Measurements from ENCODE around the gene NUDT1. TPM values are rescaled to one million over a fixed set of nuclear protein-coding genes. Genes with fewer than 3 reads are reported as not detected.
A peak's percentile ranks its signal among the peaks of the same experiment; 100 is the strongest.

Gene NUDT1
- 10 to 100 TPM; 17.9 to 27.1 (median 19.5) TPM for polyA plus RNA-seq (ENCODE audit: insufficient read depth in 1 of 5, insufficient read length in 5 of 5, low replicate concordance in 1 of 5)
- long read RNA-seq, donor 1, transcript NUDT1-206 (3 exons, 714 nt): major isoform, 8 of 13 reads
- long read RNA-seq, donor 1, partial matches to known transcripts: 0 of 13 reads
- long read RNA-seq, donor 1, other reads (novel, unspliced or antisense): 0 of 13 reads
- long read RNA-seq, donor 2, transcript NUDT1-206 (3 exons, 714 nt): major isoform, 9 of 14 reads
- long read RNA-seq, donor 2, partial matches to known transcripts: 0 of 14 reads
- long read RNA-seq, donor 2, other reads (novel, unspliced or antisense): 0 of 14 reads
- long read RNA-seq, donor 3, transcript NUDT1-206 (3 exons, 714 nt): minor isoform, 6 of 14 reads
- long read RNA-seq, donor 3, transcript NUDT1-203 (4 exons, 662 nt): major isoform, 7 of 14 reads
- long read RNA-seq, donor 3, partial matches to known transcripts: 0 of 14 reads
- long read RNA-seq, donor 3, other reads (novel, unspliced or antisense): 0 of 14 reads
- long read RNA-seq, donor 4, transcript NUDT1-206 (3 exons, 714 nt): major isoform, 9 of 16 reads
- long read RNA-seq, donor 4, partial matches to known transcripts: 0 of 16 reads
- long read RNA-seq, donor 4, other reads (novel, unspliced or antisense): 0 of 16 reads
- long read RNA-seq, donor 5, transcript NUDT1-203 (4 exons, 662 nt): major isoform, 11 of 22 reads
- long read RNA-seq, donor 5, transcript NUDT1-206 (3 exons, 714 nt): minor isoform, 9 of 22 reads
- long read RNA-seq, donor 5, partial matches to known transcripts: 0 of 22 reads
- long read RNA-seq, donor 5, other reads (novel, unspliced or antisense): 0 of 22 reads
- long read RNA-seq, donor 6, transcript NUDT1-206 (3 exons, 714 nt): minor isoform, 8 of 23 reads
- long read RNA-seq, donor 6, transcript NUDT1-203 (4 exons, 662 nt): major isoform, 15 of 23 reads
- long read RNA-seq, donor 6, partial matches to known transcripts: 0 of 23 reads
- long read RNA-seq, donor 6, other reads (novel, unspliced or antisense): 0 of 23 reads
- long read RNA-seq, donor 7, transcript NUDT1-203 (4 exons, 662 nt): major isoform, 11 of 14 reads
- long read RNA-seq, donor 7, partial matches to known transcripts: 0 of 14 reads
- long read RNA-seq, donor 7, other reads (novel, unspliced or antisense): 0 of 14 reads
- long read RNA-seq, donor 8, partial matches to known transcripts: 0 of 3 reads
- long read RNA-seq, donor 8, other reads (novel, unspliced or antisense): 0 of 3 reads

DNA sequence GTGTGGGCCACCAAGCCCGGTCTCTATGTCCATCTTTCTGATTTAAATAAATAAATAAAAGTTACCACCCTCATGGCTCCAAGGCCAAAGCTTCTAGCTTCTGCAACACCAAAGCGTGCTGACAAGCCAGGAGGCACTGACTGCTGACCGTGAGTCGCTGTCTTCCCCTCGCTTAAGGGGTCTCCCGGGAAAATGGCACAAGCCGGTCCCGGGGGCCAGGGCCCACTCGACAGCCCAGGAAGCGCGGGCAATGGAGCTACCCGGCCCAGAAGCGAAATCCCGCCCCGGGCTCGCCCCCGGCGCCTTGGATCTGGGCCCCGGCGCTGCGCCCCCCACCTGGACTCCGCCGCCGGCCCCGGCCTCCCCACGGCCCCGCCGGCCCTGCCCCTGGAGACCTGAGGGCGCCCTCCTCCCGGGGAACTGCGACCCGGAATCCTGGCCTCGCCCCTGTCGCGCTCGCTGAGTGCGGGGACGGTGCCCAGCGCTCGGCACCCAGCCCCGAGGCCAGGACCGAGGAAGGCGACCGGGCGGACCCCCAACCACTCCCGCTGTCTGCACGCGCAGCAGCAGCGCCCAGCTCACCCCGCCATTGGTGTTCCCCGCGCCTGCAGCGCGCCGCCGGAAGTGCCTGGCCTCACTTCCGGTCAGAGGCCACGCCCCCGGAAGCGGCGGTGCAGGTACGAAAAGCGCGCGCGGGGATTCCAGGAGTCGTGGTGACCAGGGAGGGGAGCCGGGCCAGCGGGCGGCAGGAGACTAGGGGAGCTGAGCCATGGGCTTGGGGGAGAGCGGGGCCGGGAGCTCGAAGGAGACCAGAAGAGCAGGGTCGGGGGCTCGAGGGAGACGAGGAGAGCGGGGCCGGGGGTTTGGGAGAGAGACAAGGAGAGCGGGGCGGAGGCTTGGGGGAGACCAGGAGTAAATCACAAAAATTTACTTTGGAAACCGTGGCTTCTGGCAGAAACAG, at the start of gene NUDT1, which contains the start of gene MRM2:
Gene NUDT1, plus strand, starts transcription at position 647 of the 961 bp plus-strand sequence. CDS start 2,349 bp downstream, outside the sequence.
Gene MRM2, minus strand, starts transcription at position 626 of the 961 bp plus-strand sequence. Its CDS starts 36 bp downstream, at position 590.
- peak; percentile 71 to 75 for DNase-seq

DNA sequence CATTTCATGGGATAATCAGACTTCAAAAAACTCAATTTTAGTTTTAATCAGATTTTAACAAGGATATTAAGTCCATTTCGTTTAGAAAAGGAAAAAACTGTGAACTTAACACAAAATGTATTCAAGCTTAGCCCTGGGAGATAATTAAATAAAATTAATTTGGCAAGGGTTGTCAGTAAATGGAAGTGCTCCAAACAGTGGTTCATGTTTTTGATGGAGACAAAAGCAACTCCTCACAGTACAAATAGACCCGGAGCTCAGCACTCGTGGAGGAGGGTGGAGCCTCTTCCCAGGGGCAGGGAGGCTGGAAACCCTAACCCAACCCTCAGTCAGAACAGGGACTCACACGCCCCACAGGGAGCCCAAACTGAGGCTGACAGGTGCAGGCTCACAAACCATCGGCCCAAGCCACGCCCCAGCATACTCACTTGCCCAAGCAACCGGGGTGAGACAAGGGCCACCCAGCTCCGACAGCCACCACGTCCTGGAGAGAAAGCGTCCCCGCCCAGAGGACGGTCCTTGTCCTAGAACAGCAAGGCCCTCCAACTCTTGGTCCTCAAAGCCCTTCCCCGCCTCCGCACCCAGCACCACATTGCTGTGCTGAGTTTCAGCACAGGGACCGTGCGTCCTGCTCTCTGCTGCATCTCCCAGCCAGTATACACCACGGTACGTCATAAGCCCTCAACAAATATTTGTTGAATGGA, 49.0 kb upstream of the NUDT1 start:
- no peak for DNase-seq

DNA sequence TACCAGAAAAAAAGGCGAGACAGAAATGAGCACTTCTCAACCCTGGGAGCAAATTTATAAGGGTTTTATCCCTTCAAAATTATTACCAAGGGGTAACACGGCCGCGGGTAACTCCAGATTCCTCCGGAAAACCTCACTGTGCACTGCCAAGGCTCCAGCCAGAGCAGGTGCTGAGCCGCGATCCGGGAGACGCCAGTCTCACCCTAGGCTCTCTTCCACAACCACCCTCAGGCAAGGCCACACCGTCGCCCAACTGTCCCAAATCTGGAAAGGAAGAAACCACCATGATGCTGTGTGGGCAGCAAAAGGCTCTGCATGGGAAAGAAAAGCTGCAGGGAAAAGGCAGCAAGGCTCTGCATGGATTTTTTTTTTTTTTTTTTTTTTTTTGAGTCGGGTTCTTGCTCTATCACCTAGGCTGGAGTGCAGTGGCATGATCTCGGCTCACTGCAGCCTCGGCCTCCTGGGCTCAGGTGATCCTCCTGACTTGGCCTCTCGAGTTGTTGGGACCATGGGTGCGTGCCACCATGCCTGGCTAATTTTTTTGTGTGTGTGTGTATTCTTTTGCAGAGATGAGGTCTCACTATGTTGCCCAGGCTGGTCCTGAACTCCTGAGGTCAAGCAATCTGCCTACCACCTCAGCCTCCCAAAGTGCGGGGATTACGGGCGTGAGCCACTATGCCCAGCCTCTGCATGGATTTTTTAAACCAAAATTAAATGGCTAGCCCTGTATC, 48.3 kb upstream of the NUDT1 start:
- no peak for DNase-seq

DNA sequence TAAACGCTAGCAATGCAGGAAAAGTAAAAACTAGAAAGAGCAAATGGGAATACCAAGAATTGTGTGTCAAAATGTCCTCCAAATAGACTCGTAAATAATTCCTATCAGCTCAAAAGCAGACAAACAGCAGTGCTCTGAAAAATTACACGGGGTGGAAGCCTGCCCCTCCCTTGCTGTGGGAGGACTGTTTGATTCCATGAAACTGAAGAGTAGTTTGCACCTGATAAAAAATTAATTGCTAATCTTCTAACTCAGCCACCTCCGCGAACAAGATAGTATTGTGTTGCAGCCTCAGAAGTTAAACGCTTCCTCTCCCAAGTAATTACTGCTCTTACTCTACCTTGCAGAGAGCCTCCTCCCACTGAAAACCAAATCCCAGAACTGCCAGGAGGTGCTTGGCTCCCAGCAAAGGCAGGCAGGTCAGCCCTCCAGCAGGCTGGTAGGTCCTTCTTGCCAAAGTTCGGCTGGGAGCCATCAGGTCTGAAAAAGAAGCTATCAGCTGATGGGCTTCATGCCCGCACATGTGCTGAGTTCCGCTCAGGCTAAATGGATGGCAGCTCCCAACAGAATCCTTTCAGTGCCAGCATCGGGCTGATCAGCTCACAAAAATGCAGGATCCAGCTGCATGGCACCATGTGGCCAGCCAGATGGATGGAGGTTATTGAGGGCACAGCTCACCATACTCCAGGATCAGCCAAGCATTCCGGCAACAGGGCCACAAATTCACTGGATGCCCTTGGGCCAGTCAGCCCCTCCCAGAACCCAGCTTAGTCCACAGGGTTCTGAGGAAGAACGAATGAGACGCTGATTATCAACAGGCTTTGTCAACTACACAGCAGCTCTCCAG, 46.4 kb upstream of the NUDT1 start:
- no peak for DNase-seq

DNA sequence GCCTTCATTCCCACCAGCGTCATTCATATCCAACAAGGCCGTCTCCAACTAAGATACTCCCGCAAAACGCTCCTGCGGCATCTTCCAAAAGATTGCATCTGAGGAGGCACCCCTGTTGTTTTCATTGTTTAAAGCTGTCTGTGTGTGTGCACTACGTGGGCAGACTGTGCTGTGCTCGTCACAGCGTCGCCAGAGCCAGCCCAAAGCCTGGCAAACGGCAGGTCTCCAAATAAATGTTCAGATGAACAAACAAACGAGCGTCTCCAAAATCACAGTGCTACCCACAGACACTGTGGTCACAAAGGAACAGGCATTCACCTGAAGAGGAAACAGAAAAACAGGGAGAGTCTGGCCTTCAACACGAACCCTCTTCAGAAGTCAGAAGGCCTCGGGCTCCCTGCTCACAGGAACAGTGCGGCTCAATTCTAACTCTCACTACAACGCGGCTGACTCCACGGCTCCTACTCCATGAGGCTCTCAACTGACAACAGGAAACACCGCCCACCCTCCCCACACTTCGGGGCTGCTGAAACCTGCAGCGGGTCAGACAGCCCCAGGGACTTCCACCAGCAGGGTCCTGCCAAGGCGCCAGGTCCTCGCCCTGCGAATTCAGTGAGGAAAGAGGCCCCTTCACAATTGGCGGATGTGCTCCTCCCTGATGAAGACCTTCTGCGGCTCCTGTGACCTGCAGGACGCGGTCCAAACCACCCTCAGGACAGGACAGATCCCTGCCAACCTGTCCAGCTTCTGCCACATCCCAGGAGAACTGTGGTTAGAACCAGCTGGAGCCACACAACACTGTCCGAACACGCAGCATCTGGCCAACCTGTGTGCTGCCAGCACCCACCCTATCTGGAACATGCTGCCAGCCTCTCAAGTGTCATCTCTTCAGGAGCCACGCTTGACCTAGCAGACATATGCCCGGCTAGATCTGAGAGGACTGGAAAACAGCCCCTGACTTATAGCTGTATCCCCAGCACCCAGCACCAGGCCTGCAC, 45.3 kb upstream of the NUDT1 start:
- DNase-seq: no peak

DNA sequence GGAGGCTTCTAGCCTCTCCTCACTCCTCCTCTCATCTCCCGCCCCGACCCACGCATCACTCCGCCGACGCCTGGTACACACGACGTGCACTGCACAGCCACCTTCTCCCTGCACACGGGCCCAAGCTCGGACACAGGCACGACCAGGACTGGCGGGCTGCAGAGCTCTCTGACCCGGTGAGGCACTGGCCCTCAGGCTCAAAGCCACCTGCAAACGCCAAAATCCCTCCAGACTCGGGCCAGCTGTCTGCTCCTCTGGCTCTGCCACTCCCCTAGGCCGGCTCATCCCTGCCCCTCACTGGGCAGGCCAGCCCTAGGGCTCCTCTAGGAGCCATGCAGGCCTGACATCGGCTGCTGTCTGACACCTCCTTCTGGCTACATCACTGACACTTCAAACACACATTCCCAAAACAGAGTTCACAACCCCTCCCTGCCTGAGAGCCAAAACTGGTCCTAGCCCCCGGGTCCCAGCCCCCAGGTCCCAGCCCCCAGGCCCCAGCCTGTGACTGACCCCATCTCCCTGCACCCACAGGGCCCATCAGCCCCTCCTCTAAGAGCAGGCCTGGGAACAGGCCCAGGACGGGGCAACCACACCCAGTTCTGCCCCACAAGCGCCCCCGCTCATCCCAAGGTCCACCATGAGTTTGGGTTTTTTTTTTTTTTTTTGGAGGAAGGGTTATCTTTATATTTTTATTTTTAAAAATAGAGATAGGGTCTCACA, 44.4 kb upstream of the NUDT1 start:
- DNase-seq: no peak

DNA sequence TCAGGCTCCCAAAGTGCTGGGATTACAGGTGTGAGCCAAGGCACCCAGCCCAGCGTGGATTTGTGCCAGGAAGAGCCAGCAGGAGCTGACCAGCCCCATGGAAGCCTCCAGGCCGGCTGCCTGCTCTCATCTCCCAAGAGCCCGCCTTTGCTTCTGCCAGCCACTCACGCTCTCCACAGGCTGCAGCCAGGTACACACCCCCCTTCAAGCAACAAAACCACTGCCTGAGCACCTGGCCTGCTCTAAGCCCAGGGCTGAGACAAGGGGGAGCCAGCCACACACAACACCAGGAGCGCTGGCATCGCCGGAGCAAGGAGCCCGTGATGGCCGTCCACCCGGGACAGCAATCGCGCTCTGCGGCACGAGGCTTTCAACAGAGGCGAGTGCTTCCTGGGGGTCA, 43.8 kb upstream of the NUDT1 start:
- no peak for DNase-seq

DNA sequence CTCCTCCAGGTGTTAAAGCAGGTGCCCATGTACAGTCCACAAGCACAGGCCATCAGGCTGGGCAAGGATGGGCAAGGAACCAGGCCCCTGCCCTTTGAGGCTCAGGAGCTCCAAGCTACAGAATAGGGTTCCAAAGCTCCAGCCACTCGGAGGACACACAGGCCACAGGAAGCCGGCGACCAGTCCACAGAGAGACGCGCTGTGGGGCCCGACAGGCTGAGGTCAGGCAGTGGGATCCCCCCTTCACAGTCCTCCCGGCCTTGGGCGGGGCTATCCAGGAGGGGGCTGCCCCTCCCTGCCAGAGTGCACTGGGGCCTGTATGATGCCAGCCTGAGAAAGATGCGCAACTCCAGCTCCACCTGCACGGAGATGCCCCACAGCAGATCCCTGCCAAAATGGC, 43.3 kb upstream of the NUDT1 start:
- DNase-seq: no peak

DNA sequence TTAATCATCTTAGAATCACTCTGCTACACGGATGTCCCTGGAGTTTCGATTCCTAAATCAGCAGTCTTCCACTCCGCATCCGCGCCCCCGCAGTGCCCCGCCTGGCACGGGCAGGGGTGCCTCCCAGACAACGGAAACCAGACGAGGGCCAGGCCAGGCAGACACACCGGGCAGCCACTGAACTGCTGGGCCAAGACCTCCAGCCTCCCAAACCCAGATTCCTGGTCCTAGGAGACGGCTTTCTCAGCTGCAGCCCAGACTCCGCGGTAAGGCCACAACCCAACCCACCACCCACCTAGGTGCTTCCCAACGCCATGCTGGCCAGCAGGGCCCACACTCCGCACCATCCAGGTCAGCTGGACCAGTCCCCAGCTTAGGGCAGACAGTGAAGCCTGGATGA, 42.5 kb upstream of the NUDT1 start:
- no peak for DNase-seq

DNA sequence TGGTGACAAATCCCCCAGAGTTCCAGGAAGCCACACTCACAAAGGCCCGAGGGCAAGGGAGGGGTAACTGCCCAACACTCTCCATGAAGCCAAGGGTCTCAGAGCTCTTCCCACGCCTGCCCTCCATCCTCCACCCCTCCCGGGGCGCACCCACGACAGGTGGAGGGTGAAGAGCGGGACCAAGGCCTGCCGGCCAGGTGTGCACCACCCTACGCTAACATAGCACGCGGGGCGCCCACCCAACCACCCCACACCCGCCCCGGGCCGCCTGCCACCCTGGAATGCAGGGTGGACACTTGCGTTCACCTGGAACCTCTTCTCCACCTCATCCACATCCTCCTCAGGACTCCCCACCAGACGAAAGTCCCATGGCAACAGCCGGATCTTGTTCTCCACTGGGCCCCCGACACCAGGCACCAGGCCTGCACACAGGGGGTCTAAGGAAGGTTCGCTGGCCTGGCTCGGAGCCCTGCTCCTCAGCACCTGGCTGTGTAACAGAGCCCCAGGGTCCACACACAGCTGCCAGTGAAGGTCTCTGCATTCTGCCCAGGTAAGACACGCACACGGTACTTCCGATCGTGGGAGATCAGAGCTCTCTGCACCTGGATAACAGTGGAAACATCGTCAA, 42.0 kb upstream of the NUDT1 start:
- DNase-seq: no peak

DNA sequence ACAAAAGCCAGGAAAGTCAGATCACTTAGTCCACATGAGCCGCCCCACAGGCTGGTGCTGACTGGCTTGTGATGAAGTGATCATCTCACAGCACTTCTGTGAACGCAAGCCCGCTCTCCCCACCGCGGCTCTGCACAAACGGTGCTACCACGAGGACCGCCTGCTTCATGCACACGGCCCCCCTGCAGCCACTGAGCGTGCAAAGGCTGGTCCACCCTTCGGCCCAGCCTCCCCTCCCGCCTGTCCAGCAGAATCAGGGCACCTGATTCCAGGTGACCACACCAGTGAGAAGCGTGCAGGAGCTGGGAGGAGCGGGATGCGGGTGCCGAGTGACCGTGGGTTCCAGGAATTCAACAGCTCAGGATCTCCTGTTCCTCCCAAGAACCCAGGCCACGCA, 41.4 kb upstream of the NUDT1 start:
- DNase-seq: no peak

DNA sequence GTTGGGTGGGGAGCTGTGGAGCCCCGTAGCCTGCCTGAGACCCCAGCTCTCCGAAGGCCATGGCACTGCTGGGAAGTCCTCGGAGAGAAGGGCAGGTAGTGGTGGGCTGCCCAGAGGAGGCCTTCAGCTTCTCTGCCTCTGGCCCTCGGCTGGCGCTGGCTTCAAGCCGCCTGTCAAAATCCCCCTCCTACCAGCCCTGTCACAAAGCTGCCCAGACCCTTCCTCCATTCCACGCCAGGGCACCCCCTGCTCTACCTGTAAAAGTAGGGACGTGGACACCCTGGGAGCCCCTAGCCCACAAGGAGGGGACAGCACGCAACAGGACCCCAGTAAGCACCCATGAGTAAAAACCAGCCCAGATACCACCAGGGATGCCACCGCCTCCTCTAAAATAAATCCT, 40.9 kb upstream of the NUDT1 start:
- no peak for DNase-seq

DNA sequence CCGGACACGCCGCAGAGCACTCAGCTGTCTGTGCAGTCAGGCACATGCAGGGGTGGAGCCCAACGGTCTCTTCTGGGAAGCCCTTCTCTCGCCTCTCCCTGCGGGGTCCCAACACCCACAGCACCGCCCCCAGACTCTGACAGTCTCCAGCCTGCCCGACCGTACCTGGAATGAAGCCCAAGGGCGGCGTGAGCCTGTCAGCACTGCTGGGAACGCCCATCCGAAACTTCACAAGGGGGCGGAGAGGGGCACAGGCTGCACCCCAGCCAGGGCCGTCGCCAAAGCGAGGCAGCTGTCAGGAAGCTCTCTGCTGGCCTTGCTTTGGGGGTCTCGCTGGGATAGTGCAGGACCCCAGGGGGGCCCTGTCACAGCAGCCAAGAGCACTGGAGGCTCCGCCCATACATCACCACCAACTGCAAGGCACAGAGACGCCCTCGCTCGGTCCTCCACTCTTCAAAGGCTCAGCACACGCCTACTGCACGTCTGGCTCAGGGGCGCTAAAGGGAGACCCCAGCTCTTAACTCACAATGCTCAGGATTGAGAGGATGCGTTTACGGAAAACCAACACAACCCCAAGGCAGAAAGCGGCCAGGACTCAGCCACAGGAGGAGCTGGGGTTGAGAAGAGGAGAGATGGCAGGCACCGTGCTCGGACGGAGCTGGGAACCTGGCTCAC, 40.2 kb upstream of the NUDT1 start:
- DNase-seq: no peak

DNA sequence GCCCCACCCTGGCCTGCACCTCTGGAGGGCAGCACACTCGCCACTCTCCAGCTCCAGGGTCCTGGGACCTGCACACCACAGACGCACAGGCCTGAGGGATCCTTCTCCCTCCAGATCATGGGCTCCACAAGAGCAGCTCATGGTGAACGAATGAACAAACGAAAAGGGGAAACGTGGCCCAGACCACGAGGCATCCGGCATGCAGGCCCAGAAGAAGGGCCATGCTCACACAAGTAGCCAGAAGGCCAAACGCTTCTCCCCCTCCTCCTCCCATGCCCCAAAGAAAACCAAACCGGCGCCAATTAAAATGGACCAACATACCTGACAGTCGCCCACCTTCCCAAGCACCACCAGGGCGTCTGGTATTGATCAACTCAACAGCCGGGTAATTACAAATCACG, 39.7 kb upstream of the NUDT1 start:
- DNase-seq: no peak
